ENCODE measurements around the gene PSAT1. TPM values are rescaled to one million over a fixed set of nuclear protein-coding genes. Genes with fewer than 3 reads are reported as not detected.
"Not testable (repeated sequence)": the region's sequence is repeated elsewhere in the genome, so short reads cannot be mapped to it uniquely, and the experiment has no call there.

The PSAT1 gene
- total and polyA plus RNA-seq, 2 donors from 2014 or later, result 22.4 to 141 TPM

DNA sequence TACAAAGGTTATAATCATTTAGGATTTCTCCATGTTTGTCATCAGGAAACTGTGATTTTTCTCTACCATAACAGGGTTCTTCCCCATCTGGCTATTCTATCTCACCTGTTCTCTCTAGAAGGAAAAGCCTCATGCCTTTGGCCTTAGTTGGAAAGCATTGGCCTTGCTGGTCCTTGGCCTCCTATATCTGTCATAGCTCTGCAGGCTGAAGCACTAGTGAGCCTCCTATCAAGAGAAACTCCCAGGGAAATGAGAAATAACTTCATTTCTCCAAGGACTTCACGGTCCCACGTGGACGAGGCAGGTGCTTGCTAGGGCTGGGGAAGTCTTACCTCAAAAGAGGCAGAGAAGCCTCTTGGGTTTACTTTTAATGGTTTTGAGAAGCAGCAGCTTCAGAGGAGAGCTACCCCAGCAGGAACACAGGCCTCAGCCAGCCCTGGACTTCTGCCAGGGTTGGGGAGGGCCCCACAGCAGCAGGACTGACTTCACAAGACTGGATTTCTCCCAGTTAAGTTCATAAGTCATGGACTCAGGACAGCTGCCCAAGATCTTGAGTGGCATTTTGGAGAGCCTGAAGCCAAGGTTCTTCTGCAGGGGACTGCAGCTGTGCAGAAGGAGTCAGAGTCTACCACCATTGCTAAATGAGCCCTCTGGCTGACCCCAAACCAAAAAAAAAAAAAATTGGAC, 15.8 kb upstream of the PSAT1 start:
- Histone ChIP-seq H3K9me3 (ENCODE audit: control insufficient read depth in 2 of 3, insufficient read depth in 1 of 3, low read length in 3 of 3) (no peaks in the 10 kb centered on the region), H3K27me3 (ENCODE audit: control insufficient read depth, insufficient read depth, low read length) (no peaks in the 10 kb centered on the region), H3K9ac (ENCODE audit: low read length in 3 of 3) (no peak overlapping the region), H3K36me3 (ENCODE audit: control insufficient read depth in 2 of 3, insufficient read depth in 3 of 3, low read length in 3 of 3) (no peaks in the 10 kb centered on the region), H3K27ac (ENCODE audit: low read depth in 2 of 2, low read length in 2 of 2) (no peak overlapping the region), H3K4me3 (ENCODE audit: low read length in 3 of 3) (no peak overlapping the region), H3K4me1 (ENCODE audit: control insufficient read depth in 2 of 3, insufficient read depth in 2 of 3, low read depth in 1 of 3, low read length in 3 of 3) (peaks cover 0 to 7% (median 6%) of the 10 kb centered on the region in 3 donors)
- DNase-seq (peak; percentile 58 to 94 (median 83)), FAIRE-seq (no peak)
- TF ChIP-seq, protein P1, sequence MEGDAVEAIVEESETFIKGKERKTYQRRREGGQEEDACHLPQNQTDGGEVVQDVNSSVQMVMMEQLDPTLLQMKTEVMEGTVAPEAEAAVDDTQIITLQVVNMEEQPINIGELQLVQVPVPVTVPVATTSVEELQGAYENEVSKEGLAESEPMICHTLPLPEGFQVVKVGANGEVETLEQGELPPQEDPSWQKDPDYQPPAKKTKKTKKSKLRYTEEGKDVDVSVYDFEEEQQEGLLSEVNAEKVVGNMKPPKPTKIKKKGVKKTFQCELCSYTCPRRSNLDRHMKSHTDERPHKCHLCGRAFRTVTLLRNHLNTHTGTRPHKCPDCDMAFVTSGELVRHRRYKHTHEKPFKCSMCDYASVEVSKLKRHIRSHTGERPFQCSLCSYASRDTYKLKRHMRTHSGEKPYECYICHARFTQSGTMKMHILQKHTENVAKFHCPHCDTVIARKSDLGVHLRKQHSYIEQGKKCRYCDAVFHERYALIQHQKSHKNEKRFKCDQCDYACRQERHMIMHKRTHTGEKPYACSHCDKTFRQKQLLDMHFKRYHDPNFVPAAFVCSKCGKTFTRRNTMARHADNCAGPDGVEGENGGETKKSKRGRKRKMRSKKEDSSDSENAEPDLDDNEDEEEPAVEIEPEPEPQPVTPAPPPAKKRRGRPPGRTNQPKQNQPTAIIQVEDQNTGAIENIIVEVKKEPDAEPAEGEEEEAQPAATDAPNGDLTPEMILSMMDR (IDR thresholded peaks at IDR 0.05; ENCODE audit: borderline replicate concordance, extremely low read depth, insufficient read depth), result no peak
- intact Hi-C loops (cut with DNase I), result no loop called here

DNA sequence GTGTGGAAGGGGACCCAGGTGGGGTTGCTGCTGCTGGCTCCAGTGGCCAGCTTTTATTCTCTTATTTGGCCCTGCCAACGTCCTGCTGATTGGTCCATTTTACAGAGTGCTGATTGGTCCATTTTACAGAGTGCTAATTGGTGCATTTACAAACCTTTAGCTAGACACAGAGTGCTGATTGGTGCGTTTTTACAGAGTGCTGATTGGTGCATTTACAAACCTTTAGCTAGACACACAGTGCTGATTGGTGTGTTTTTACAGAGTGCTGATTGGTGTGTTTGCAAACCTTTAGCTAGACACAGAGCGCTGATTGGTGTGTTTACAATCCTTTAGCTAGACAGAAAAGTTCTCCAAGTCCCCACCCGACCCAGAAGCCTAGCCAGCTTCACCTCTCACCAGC, 12.7 kb upstream of the PSAT1 start:
- DNase-seq; H3K27me3 ChIP-seq (ENCODE audit: control insufficient read depth, insufficient read depth, low read length); H3K4me3 ChIP-seq (ENCODE audit: low read length in 3 of 3); FAIRE-seq; H3K36me3 ChIP-seq (ENCODE audit: control insufficient read depth in 2 of 3, insufficient read depth in 3 of 3, low read length in 3 of 3); H3K9ac ChIP-seq (ENCODE audit: low read length in 3 of 3); intact Hi-C loops (cut with DNase I); H3K9me3 ChIP-seq (ENCODE audit: control insufficient read depth in 2 of 3, insufficient read depth in 1 of 3, low read length in 3 of 3); H3K27ac ChIP-seq (ENCODE audit: low read depth in 2 of 2, low read length in 2 of 2): not testable (repeated sequence)
- peaks cover 0 to 10% (median 6%) of the 10 kb centered on the region in 3 donors for H3K4me1 ChIP-seq (ENCODE audit: control insufficient read depth in 2 of 3, insufficient read depth in 2 of 3, low read depth in 1 of 3, low read length in 3 of 3)

DNA sequence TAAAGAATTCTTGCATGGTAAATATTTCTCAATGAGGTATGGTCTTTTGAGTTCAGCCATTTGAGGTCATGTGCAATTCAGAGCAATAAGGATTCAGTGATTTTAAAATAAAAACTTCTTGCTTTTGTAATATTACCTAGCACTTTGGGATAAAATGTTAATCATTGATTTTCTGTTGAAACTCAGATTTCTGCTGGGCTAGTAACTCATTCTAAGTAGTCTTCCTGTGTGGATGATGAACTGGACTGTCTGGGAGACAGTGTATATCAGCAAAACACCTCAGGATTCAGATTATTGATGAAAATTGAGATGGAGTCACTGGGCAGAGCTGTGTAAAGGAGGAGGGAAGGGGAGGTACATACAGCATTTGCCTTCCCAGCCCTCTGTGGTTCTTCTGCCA, 10.8 kb upstream of the PSAT1 start:
- Histone ChIP-seq H3K4me1 (ENCODE audit: control insufficient read depth in 2 of 3, insufficient read depth in 2 of 3, low read depth in 1 of 3, low read length in 3 of 3) (peaks cover 1 to 10% (median 6%) of the 10 kb centered on the region in 3 donors), H3K27ac (ENCODE audit: low read depth in 2 of 2, low read length in 2 of 2) (no peak overlapping the region), H3K9me3 (ENCODE audit: control insufficient read depth in 2 of 3, insufficient read depth in 1 of 3, low read length in 3 of 3) (no peaks in the 10 kb centered on the region), H3K9ac (ENCODE audit: low read length in 3 of 3) (no peak overlapping the region), H3K27me3 (ENCODE audit: control insufficient read depth, insufficient read depth, low read length) (no peaks in the 10 kb centered on the region), H3K36me3 (ENCODE audit: control insufficient read depth in 2 of 3, insufficient read depth in 3 of 3, low read length in 3 of 3) (no peaks in the 10 kb centered on the region), H3K4me3 (ENCODE audit: low read length in 3 of 3) (no peak overlapping the region)
- FAIRE-seq (no peak), DNase-seq (no peak)
- intact Hi-C loops (cut with DNase I), result no loop called here
- TF ChIP-seq, protein P1 (IDR thresholded peaks at IDR 0.05; ENCODE audit: borderline replicate concordance, extremely low read depth, insufficient read depth), result no peak

DNA sequence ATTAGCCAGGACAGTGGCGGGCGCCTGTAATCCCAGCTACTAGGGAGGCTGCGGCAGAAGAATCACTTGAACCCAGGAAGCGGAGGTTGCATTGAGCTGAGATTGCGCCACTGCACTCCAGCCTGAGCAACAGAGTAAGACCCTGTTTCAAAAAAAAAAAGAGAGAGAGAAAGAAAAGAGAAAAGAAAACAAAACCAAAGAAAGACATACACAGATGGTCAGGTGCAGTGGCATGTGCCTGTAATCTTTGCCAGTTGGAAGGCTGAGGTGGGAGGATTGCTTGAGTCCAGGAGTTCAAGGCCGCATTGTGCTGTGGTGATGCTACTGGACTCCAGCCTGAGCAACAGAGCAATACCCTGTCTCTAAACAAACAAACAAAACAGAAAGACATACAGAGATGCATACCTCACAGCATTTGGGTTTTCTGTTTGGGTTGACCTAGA, 10.0 kb upstream of the PSAT1 start:
- TF ChIP-seq, protein P1 (IDR thresholded peaks at IDR 0.05; ENCODE audit: borderline replicate concordance, extremely low read depth, insufficient read depth), result no peak
- FAIRE-seq (no peak), DNase-seq (no peak)

More for the DNA sequence above, 10.0 kb upstream of the PSAT1 start:
- intact Hi-C loops (cut with DNase I), result no loop called here
- Histone ChIP-seq H3K9ac (ENCODE audit: low read length in 3 of 3) (no peak overlapping the region), H3K27me3 (ENCODE audit: control insufficient read depth, insufficient read depth, low read length) (no peaks in the 10 kb centered on the region), H3K36me3 (ENCODE audit: control insufficient read depth in 2 of 3, insufficient read depth in 3 of 3, low read length in 3 of 3) (no peaks in the 10 kb centered on the region), H3K4me3 (ENCODE audit: low read length in 3 of 3) (no peak overlapping the region), H3K4me1 (ENCODE audit: control insufficient read depth in 2 of 3, insufficient read depth in 2 of 3, low read depth in 1 of 3, low read length in 3 of 3) (peaks cover 3 to 10% (median 4%) of the 10 kb centered on the region in 3 donors), H3K9me3 (ENCODE audit: control insufficient read depth in 2 of 3, insufficient read depth in 1 of 3, low read length in 3 of 3) (no peaks in the 10 kb centered on the region), H3K27ac (ENCODE audit: low read depth in 2 of 2, low read length in 2 of 2) (no peak overlapping the region)

Measured in kidney (tissue), 14 donors.